Natural killer cell (primary cell): ENCODE data around the gene TIMM8B. TPM values are rescaled to one million over a fixed set of nuclear protein-coding genes. Genes with fewer than 3 reads are reported as not detected.

Experiments
- ATAC-seq, 3 donors: fragments of 150-1000 bp in 2 of 3; fragments of 200-7000 bp in 1 of 3; cut with Tn5 transposase; 1 replicate in 1 of 3; 2 replicates in 2 of 3; pipeline ENCODE4 v1.10.0; 2021; ENCODE audit warnings: mild to moderate bottlenecking in 2 of 3, moderate library complexity in 2 of 3
- DNase-seq, 2 donors: peaks; one replicate each; pipeline versions ENCODE4 v3.0.0 to v3.0.0-alpha.2; 2013 to 2021; ENCODE audit warnings: mixed read lengths in 1 of 2
- H3K27ac ChIP-seq: one replicate; pipeline ENCODE4 v1.5.1; 2013; ENCODE audit warnings: mild to moderate bottlenecking, low read length
- H3K27me3 ChIP-seq: one replicate; pipeline ENCODE4 v1.6.1; 2013; ENCODE audit warnings: low read length; ENCODE audit not compliant: control insufficient read depth, insufficient read depth
- H3K36me3 ChIP-seq: one replicate; pipeline ENCODE4 v1.6.1; 2013; ENCODE audit warnings: low read length; ENCODE audit not compliant: control insufficient read depth, insufficient read depth
- H3K4me1 ChIP-seq: one replicate; pipeline ENCODE4 v1.6.1; 2013; ENCODE audit warnings: low read length; ENCODE audit not compliant: control insufficient read depth, insufficient read depth
- H3K4me3 ChIP-seq: one replicate; pipeline ENCODE4 v1.5.1; 2013; ENCODE audit warnings: low read length
- H3K9me3 ChIP-seq: one replicate; pipeline ENCODE4 v1.6.1; 2013; ENCODE audit warnings: low read length; ENCODE audit not compliant: control insufficient read depth, insufficient read depth
- H3K27ac Mint-ChIP-seq, 2 donors: one replicate each; pipeline ENCODE4 v1.8.0; 2022; ENCODE audit warnings: mild to moderate bottlenecking in 2 of 2, mixed read lengths in 2 of 2, moderate library complexity in 1 of 2
- H3K27me3 Mint-ChIP-seq, 2 donors: one replicate each; pipeline ENCODE4 v1.8.0; 2022; ENCODE audit warnings: low read depth in 2 of 2, mixed read lengths in 2 of 2
- H3K36me3 Mint-ChIP-seq: one replicate; pipeline ENCODE4 v1.8.0; 2022; ENCODE audit warnings: mixed read lengths
- H3K4me1 Mint-ChIP-seq, 2 donors: one replicate each; pipeline ENCODE4 v1.8.0; 2022; ENCODE audit warnings: mixed read lengths in 2 of 2
- H3K4me3 Mint-ChIP-seq: one replicate; pipeline ENCODE4 v1.8.0; 2022; ENCODE audit warnings: mild to moderate bottlenecking, moderate library complexity, mixed read lengths
- H3K9me3 Mint-ChIP-seq, 2 donors: one replicate each; pipeline ENCODE4 v1.8.0; 2022; ENCODE audit warnings: mixed read lengths in 2 of 2
- CTCF ChIP-seq: fragments of 200-600 bp; IDR thresholded peaks from one replicate; pipeline ENCODE4 v1.8.0; 2022; ENCODE audit warnings: antibody characterized with exemption
- WGBS: methylation state at CpG from one replicate; pipeline ENCODE4 v1.1.7; 2013; ENCODE audit warnings: missing lambda C conversion rate; ENCODE audit not compliant: insufficient coverage; 5-methylcytosine and 5-hydroxymethylcytosine counted together
- intact Hi-C: fragments of 100-400 bp; cut with micrococcal nuclease; formaldehyde crosslinking; loops from one replicate; pipeline ENCODE4 v1.14.2; 2022
- total RNA-seq, 4 donors: library from RNA; stranded (reverse); fragments of 120-200 nt in 1 of 4; gene quantifications; one replicate each; pipeline versions ENCODE4 v1.2.3 to v1.2.4, GENCODE V29; 2013 to 2022

TIMM8B gene
- total RNA-seq, result 10 to 100 TPM; 14.6 to 17.8 (median 17.0) TPM
- 26.8 TPM for total RNA-seq (2013)

GRCh38 chr11:112086422-112087191 lies at the start of gene TIMM8B, which contains the start of gene SDHD:
Gene TIMM8B (minus strand): TSS chr11:112086756. CDS start chr11:112086723, 33 bp downstream.
Gene SDHD (plus strand): TSS chr11:112086873. CDS start chr11:112086908, 35 bp downstream.
- DNase-seq (peak; percentile 92 to 100), ATAC-seq (peak; percentile 88 to 93 (median 90))
- peaks cover 23% of the 10 kb centered on the region for H3K36me3 Mint-ChIP-seq
- peak; percentile 26 for TF ChIP-seq CTCF
- H3K4me3 Mint-ChIP-seq, result peak within 1 kb of the TSS; percentile 100
- Histone ChIP-seq H3K4me3 (peak within 1 kb of the TSS; percentile 72), H3K27me3 (no peaks in the 10 kb centered on the region), H3K4me1 (peaks cover 14% of the 10 kb centered on the region), H3K27ac (peak within 1 kb of the TSS; percentile 69), H3K36me3 (peaks cover 57% of the 10 kb centered on the region), H3K9me3 (no peaks in the 10 kb centered on the region)
- no peaks in the 10 kb centered on the region for H3K27me3 Mint-ChIP-seq
- WGBS, result under 1% methylated on average over 45 of the region's 45 CpGs
- no peaks in the 10 kb centered on the region for H3K9me3 Mint-ChIP-seq
- intact Hi-C loops, result loop anchor here (1.0 to 2.0 kb wide), 3 partner anchors 12 to 207 kb away; partner anchors contain the start of genes CFAP68, FDXACB1, NKAPD1 and PIH1D2
- H3K4me1 Mint-ChIP-seq, result peaks cover 46% of the 10 kb centered on the region in 2 donors
- peak within 1 kb of the TSS; percentile 97 to 99 for H3K27ac Mint-ChIP-seq

GRCh38 chr11:112134473-112134872 lies 47.9 kb upstream of the TIMM8B start:
- no peak overlapping the region for H3K27ac Mint-ChIP-seq
- no peaks in the 10 kb centered on the region for H3K36me3 ChIP-seq
- no peaks in the 10 kb centered on the region for H3K27me3 Mint-ChIP-seq
- no peaks in the 10 kb centered on the region for H3K36me3 Mint-ChIP-seq
- DNase-seq (no peak), ATAC-seq (no peak)
- H3K4me3 ChIP-seq, result no peak overlapping the region
- no peak for TF ChIP-seq CTCF
- H3K27me3 ChIP-seq, result no peaks in the 10 kb centered on the region
- H3K4me1 ChIP-seq, result peaks cover 22% of the 10 kb centered on the region
- H3K4me1 Mint-ChIP-seq, result peaks cover 13% of the 10 kb centered on the region in 2 donors
- no peaks in the 10 kb centered on the region for H3K9me3 Mint-ChIP-seq
- intact Hi-C loops, result no loop called here
- WGBS, result 92% methylated on average over 2 of the region's 4 CpGs
- H3K9me3 ChIP-seq, result no peaks in the 10 kb centered on the region
- no peak overlapping the region for H3K4me3 Mint-ChIP-seq
- H3K27ac ChIP-seq, result no peak overlapping the region

- no peaks in the 10 kb centered on the region for H3K36me3 ChIP-seq
- intact Hi-C loops, result no loop called here
- Mint-ChIP-seq H3K27ac (no peak overlapping the region), H3K36me3 (no peaks in the 10 kb centered on the region), H3K27me3 (no peaks in the 10 kb centered on the region), H3K9me3 (no peaks in the 10 kb centered on the region), H3K4me1 (peaks cover 13% of the 10 kb centered on the region in 2 donors), H3K4me3 (no peak overlapping the region)
- H3K4me3 ChIP-seq, result no peak overlapping the region
- peaks cover 22% of the 10 kb centered on the region for H3K4me1 ChIP-seq
- no peak overlapping the region for H3K27ac ChIP-seq
- DNase-seq, result no peak
- ATAC-seq, result peak in 2 of 3 donors; percentile 45 to 49
- TF ChIP-seq CTCF, result no peak
- H3K27me3 ChIP-seq, result no peaks in the 10 kb centered on the region
- H3K9me3 ChIP-seq, result no peaks in the 10 kb centered on the region
- 26% methylated on average over 2 of the region's 2 CpGs for WGBS
These were observed 46.2 kb upstream of the TIMM8B start for GRCh38 chr11:112132737-112133136.
